ENCODE measurements around the gene CCDC197. TPM values are rescaled to one million over a fixed set of nuclear protein-coding genes. Genes with fewer than 3 reads are reported as not detected.

CCDC197 gene
- total RNA-seq, 2 experiments from 2014 or later = not detected

- Histone ChIP-seq H3K9me3 (ENCODE audit: low read length) (no peaks in the 10 kb centered on the region), H3K4me1 (ENCODE audit: insufficient read depth, low read length, poor library complexity, severe bottlenecking) (peaks cover 8% of the 10 kb centered on the region), H3K4me3 (ENCODE audit: low read depth, low read length, poor library complexity, severe bottlenecking) (no peak overlapping the region), H3K79me2 (ENCODE audit: insufficient read depth, low read depth, low read length) (no peaks in the 10 kb centered on the region), H3K4me2 (ENCODE audit: low read length) (no peak overlapping the region), H2AFZ (ENCODE audit: low read length) (no peak overlapping the region; the same call in 1 of the 2 replicates), H3K36me3 (ENCODE audit: insufficient read depth, low read length) (no peaks in the 10 kb centered on the region), H4K20me1 (ENCODE audit: insufficient read depth, low read length) (no peaks in the 10 kb centered on the region), H3K9me2 (ENCODE audit: insufficient read depth, low read length) (no peaks in the 10 kb centered on the region), H3K27ac (ENCODE audit: low read depth, low read length, poor library complexity, severe bottlenecking) (no peak overlapping the region)
- intact Hi-C loops (cut with micrococcal nuclease; ENCODE audit: unreplicated experiment) = no loop called here
- no peak for DNase-seq (ENCODE audit: low spot score)
- ChIA-PET CTCF (ENCODE audit: unreplicated experiment) (no interaction called here), POLR2A (interaction anchor here (0.6 to 1.2 kb wide), 3 partner anchors 10 to 31 kb away, joined by 3 read pairs; no protein-coding TSS in a partner anchor)
- BruUV-seq (replicated peaks) = no TSS peak
- TF ChIP-seq EZH2phosphoT487 (IDR thresholded peaks at IDR 0.05; ENCODE audit: borderline replicate concordance, low read depth, low read length) = no peak
- TF ChIP-seq, protein P1, sequence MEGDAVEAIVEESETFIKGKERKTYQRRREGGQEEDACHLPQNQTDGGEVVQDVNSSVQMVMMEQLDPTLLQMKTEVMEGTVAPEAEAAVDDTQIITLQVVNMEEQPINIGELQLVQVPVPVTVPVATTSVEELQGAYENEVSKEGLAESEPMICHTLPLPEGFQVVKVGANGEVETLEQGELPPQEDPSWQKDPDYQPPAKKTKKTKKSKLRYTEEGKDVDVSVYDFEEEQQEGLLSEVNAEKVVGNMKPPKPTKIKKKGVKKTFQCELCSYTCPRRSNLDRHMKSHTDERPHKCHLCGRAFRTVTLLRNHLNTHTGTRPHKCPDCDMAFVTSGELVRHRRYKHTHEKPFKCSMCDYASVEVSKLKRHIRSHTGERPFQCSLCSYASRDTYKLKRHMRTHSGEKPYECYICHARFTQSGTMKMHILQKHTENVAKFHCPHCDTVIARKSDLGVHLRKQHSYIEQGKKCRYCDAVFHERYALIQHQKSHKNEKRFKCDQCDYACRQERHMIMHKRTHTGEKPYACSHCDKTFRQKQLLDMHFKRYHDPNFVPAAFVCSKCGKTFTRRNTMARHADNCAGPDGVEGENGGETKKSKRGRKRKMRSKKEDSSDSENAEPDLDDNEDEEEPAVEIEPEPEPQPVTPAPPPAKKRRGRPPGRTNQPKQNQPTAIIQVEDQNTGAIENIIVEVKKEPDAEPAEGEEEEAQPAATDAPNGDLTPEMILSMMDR (conservative IDR thresholded peaks at IDR 0.05; ENCODE audit: low read length) = no peak
Measured at GRCh38 chr14:93989939-93990338, 7.2 kb upstream of the CCDC197 start.

DNA sequence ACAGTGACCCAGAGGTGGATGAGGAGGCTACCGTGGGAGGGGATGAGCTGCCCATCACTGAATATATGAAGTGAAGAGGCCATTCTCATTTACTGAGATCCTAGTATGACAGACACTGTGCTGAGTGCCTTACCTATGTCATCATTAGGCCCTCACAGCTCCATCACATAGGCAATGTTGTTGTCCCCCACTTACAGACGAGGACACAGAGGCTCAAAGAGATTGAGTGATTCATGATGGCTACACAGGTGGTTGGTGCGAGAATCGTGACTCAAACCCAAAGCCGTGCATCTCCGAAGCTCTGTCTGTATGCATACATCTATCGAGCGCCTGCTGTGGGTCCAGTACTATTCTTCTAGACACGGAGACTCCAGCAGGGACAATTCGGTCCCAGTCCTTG, 5.9 kb upstream of the CCDC197 start:
- Histone ChIP-seq H3K27ac (ENCODE audit: low read depth, low read length, poor library complexity, severe bottlenecking) (no peak overlapping the region), H3K4me3 (ENCODE audit: low read depth, low read length, poor library complexity, severe bottlenecking) (no peak overlapping the region), H3K4me2 (ENCODE audit: low read length) (no peak overlapping the region), H3K79me2 (ENCODE audit: insufficient read depth, low read depth, low read length) (no peaks in the 10 kb centered on the region), H4K20me1 (ENCODE audit: insufficient read depth, low read length) (no peaks in the 10 kb centered on the region), H2AFZ (ENCODE audit: low read length) (no peak overlapping the region), H3K9me2 (ENCODE audit: insufficient read depth, low read length) (no peaks in the 10 kb centered on the region), H3K9me3 (ENCODE audit: low read length) (no peaks in the 10 kb centered on the region), H3K36me3 (ENCODE audit: insufficient read depth, low read length) (no peaks in the 10 kb centered on the region), H3K4me1 (ENCODE audit: insufficient read depth, low read length, poor library complexity, severe bottlenecking) (peaks cover 8% of the 10 kb centered on the region)
- TF ChIP-seq, protein P1 (conservative IDR thresholded peaks at IDR 0.05; ENCODE audit: low read length) = no peak
- no peak for TF ChIP-seq EZH2phosphoT487 (IDR thresholded peaks at IDR 0.05; ENCODE audit: borderline replicate concordance, low read depth, low read length)
- ChIA-PET CTCF (ENCODE audit: unreplicated experiment) (no interaction called here), POLR2A (interaction anchor here (1.2 to 1.4 kb wide), 3 partner anchors 9 to 33 kb away, joined by 3 to 5 read pairs (median 4); no protein-coding TSS in a partner anchor)
- no TSS peak for BruUV-seq (replicated peaks)
- no peak for DNase-seq (ENCODE audit: low spot score)
- intact Hi-C loops (cut with micrococcal nuclease; ENCODE audit: unreplicated experiment) = no loop called here

DNA sequence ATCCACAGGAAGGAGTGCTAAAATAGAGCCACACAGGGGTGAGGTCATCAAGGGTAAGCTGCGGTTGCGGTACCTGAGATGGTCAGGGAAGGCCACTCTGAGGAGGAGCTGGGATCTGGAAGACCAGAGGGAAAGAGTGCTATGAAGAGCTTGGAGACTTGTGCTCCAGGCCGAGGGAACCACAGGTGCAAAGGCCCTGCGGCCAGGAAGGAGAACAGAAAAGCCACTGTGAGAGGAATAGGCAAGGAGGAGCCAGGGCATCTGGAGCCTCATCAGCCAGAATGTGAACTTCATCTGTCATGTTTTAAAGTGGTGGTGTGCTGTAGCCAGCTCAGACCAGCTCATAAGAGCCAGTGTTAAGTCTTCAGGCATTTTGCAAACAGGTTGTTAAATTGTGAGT, 5.5 kb upstream of the CCDC197 start:
- Histone ChIP-seq H3K9me3 (ENCODE audit: low read length) (no peaks in the 10 kb centered on the region), H3K4me3 (ENCODE audit: low read depth, low read length, poor library complexity, severe bottlenecking) (no peak overlapping the region), H3K27ac (ENCODE audit: low read depth, low read length, poor library complexity, severe bottlenecking) (no peak overlapping the region), H3K36me3 (ENCODE audit: insufficient read depth, low read length) (no peaks in the 10 kb centered on the region), H4K20me1 (ENCODE audit: insufficient read depth, low read length) (no peaks in the 10 kb centered on the region), H3K9me2 (ENCODE audit: insufficient read depth, low read length) (no peaks in the 10 kb centered on the region), H2AFZ (ENCODE audit: low read length) (no peak overlapping the region), H3K4me2 (ENCODE audit: low read length) (no peak overlapping the region), H3K4me1 (ENCODE audit: insufficient read depth, low read length, poor library complexity, severe bottlenecking) (peaks cover 8% of the 10 kb centered on the region), H3K79me2 (ENCODE audit: insufficient read depth, low read depth, low read length) (no peaks in the 10 kb centered on the region)
- BruUV-seq (replicated peaks) = no TSS peak
- ChIA-PET CTCF (ENCODE audit: unreplicated experiment) (no interaction called here), POLR2A (interaction anchor here (0.6 to 1.4 kb wide), 3 partner anchors 9 to 177 kb away, joined by 3 to 5 read pairs (median 4); no protein-coding TSS in a partner anchor)
- TF ChIP-seq, protein P1 (conservative IDR thresholded peaks at IDR 0.05; ENCODE audit: low read length) = no peak
- TF ChIP-seq EZH2phosphoT487 (IDR thresholded peaks at IDR 0.05; ENCODE audit: borderline replicate concordance, low read depth, low read length) = no peak
- DNase-seq (ENCODE audit: low spot score) = no peak
- intact Hi-C loops (cut with micrococcal nuclease; ENCODE audit: unreplicated experiment) = no loop called here

Measured in OCI-LY7 (cell line).